IMR-90 (cell line): ENCODE results near the gene CARD8.

Experiments used
- CHD1 ChIP-seq: IDR thresholded peaks from 2 replicates; pipeline ENCODE4 v1.6.1; 2012; ENCODE audit warnings: low read depth, low read length, improper control_type of control experiment
- CTCF ChIP-seq: conservative IDR thresholded peaks from 2 replicates; pipeline ENCODE4 v1.5.1; 2012; ENCODE audit warnings: mild to moderate bottlenecking, low read depth, low read length, improper control_type of control experiment
- MXI1 ChIP-seq: IDR thresholded peaks from 2 replicates; pipeline ENCODE4 v1.6.1; 2012; ENCODE audit warnings: low read depth, mild to moderate bottlenecking, low read length, moderate library complexity, borderline replicate concordance
- POLR2A ChIP-seq: IDR thresholded peaks from 2 replicates; pipeline ENCODE4 v1.6.1; 2012; ENCODE audit warnings: mild to moderate bottlenecking, low read depth, low read length
- RAD21 ChIP-seq: IDR thresholded peaks from 2 replicates; pipeline ENCODE4 v1.6.1; 2012; ENCODE audit warnings: low read length, improper control_type of control experiment

DNA sequence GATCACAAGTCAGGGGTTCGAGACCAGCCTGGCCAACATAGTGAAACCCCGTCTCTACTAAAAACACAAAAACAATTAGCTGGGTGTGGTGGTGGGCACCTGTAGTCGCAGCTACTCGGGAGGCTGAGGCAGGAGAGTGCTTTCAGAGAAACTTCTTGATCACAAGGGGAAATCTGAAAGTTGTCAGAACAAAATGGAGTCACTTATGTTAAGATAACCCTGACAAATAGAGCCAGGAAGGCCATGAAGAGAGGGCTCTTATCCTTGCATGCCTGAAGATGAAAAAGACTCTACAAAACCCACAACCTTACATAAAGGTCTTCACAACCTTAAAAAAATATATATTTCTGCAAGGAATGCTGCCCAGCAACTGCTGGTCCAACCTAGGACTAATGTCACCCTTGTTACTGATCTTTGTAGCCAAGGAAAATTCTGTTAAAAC is 1.2 kb downstream of the CARD8 start:
- TF ChIP-seq POLR2A (no peak), CTCF (no peak), CHD1 (no peak), MXI1 (no peak), RAD21 (no peak)
